ENCODE measurements around the gene NELL1.

NELL1 gene

DNA sequence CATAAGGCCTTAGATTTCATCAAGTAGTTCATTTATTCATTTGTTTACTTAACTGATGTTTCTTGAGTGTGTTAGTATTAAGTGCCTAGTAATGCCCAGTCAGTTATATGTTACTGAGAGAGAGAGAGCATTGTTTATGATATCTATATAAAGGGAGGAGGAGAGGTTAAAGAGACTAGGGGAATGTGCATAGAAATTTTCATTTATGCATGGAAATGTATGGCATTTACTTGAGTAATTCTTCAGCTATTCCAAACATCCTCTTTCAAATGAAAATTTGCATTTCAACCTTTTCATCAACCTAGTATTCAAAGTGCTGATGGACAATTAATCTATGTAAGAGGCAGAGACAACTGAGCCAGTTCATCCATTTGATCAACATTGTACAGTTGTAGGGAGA, 199.7 kb downstream of the NELL1 start:
- no peak for DNase-seq (ENCODE audit: low read depth in 4 of 4, low spot score in 1 of 4)

- no peak for DNase-seq (ENCODE audit: low read depth in 4 of 4, low spot score in 1 of 4)
Observed at GRCh38 chr11:20873054-20873453, 203.7 kb downstream of the NELL1 start.

GRCh38 chr11:20874358-20874757, 205.0 kb downstream of the NELL1 start:
- no peak for DNase-seq (ENCODE audit: low read depth in 4 of 4, low spot score in 1 of 4)

DNA sequence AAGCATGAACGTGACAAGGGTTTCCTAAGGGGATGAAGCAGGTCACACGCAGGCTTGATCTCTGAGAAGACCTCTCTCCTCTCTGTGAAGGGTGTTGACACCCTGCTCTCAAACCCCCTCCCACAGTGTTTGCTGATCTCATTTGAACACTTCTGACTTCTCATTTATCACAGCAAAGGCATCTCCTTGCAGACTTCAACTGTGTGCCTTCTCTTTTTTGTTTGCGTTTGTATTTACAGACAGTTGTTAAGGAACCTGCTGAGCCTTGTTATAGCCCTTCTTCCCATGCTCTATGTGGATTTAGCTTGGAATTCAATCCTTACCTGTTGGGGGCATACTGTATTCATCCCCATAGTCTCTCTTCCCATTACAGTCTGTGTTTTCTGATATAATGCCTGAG, 206.5 kb downstream of the NELL1 start:
- DNase-seq (ENCODE audit: low read depth in 4 of 4, low spot score in 1 of 4) = no peak

GRCh38 chr11:20876738-20877137, 207.4 kb downstream of the NELL1 start:
- no peak for DNase-seq (ENCODE audit: low read depth in 4 of 4, low spot score in 1 of 4)

DNA sequence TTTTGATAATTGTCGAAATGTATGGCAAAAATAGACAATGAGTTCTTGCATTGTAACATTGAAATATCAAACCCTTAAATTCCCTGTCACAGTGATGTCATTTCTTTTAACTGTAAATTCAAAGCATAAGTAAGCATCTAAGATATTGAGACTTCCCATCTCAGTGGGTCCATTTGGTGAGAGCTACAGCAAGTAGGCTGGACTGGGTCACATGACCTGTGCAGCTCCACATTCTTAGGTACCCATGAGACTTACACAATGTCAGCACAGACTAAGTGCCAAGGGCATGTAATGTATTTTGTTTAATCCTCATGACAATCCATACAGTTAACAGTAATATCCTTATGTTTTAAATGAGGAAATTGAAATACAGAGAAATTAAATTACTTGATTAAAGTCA, 210.7 kb downstream of the NELL1 start:
- DNase-seq (ENCODE audit: low read depth in 4 of 4, low spot score in 1 of 4) = no peak

- no peak for DNase-seq (ENCODE audit: low read depth in 4 of 4, low spot score in 1 of 4)
Observed at GRCh38 chr11:20881328-20882079, 212.1 kb downstream of the NELL1 start.

DNA sequence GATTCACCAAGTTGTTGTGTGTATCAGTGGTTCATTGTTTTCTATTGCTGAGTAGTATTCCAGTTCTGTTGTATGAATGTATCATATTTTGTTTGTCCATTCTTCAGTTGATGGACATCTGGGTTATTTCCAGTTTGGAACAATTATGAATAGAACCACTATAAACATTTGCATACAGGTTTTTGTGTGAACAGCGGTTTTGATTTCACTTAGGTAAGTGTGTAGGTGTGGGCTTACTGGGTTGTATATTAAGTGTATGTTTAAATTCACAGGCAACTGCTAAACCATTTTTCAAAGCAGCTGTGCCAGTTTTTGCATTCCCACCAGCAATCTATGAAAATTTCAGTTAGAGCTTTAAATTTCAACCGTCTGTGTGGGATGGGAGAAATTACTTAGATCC, 217.8 kb downstream of the NELL1 start:
- no peak for DNase-seq (ENCODE audit: low read depth in 4 of 4, low spot score in 1 of 4)

- no peak for DNase-seq (ENCODE audit: low read depth in 4 of 4, low spot score in 1 of 4)
Observed at GRCh38 chr11:20894296-20894695, 224.9 kb downstream of the NELL1 start.

DNA sequence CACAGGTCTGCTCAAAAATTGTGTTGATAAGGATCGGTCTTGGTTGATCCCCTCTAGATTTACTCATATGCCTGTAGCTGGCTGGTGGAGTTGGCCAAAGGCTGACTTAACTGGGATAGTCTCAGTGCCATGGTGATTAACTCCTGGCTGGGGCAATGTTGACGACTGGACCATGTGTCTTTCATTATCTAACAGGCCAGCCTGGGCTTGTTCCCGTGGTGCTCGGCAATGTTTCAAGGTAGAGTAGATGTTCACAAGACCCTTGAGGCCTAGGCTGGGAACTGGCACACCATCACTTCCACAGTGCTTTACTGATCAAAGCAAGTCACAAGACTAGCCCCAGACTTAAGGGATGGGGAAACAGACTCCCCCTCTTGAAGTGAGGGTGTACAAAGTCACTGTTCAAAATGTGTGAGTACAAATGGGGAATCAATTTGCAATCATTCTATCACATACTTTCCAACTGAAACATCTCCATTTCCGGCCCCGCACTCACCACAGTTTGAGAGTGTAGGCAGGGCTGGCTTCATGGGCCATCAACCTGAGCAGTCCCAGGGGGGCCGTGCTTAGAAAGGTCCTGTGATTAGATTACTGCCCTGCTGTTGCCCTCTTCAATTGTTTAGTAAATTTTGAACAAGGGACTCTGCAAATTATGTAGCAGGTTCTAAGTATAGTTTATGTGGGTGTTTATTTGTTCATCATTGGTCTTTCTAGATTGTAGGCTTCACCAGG, 240.8 kb downstream of the NELL1 start:
- DNase-seq (ENCODE audit: low read depth in 4 of 4, low spot score in 1 of 4) = no peak

DNA sequence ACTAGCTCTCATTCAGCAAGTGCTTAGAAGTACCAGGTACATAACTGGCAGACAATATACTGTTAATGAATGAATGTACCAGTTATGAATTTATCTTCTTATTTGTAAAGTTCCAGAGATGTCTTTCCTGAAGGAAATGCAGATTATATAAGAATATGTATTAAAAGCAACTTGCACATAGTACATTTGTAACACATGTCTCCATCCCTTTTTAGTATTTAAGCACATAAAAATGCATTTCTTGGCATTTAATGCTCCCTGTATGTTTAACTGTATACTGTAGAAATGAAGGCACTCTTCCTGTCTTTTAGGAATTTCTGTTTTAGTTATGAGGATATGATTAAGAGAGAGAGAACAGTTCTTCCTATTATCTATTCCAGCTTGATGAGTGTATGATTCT, 241.3 kb downstream of the NELL1 start:
- DNase-seq (ENCODE audit: low read depth in 4 of 4, low spot score in 1 of 4) = no peak

DNA sequence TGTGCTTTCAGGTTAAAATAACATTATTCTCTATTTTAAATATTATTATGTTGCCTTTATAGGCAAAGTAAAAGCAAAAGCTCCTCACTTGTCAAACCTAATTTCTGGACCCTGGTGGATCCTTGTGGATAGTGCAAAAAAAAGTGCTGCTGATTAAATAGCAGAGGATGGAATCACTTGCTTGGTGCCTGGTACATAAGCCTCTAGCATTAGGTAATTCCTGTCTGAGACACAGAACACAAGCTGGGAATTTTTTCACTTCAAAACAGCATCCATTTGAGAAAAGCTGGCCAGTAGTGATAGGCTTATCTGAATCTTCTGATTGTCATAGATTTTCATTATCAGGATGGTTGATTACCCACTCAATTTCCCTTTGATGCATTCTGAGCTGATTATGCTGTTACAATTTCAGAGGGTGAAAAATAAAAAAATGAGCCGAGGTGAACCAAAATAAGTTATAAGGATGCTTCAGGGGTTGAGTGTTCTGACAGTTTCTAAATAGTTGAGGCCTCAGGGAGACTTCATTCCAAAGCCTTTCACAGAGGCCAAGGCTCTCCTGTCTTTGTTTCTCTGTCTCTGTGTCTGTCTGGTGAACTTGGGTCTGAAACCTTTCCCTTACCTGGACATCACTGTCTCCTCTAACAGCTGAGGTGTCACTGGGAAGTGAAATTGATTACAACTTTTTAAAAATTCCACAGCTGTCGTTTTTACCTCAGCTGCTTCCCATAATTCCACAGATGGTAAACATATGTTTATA, 242.9 kb downstream of the NELL1 start:
- DNase-seq (ENCODE audit: low read depth in 4 of 4, low spot score in 1 of 4) = no peak

GRCh38 chr11:20912922-20913512, 243.6 kb downstream of the NELL1 start:
- DNase-seq (ENCODE audit: low read depth in 4 of 4, low spot score in 1 of 4) = no peak

GRCh38 chr11:20917306-20917705, 247.9 kb downstream of the NELL1 start:
- no peak for DNase-seq (ENCODE audit: low read depth in 4 of 4, low spot score in 1 of 4)

- DNase-seq (ENCODE audit: low read depth in 4 of 4, low spot score in 1 of 4) = no peak
Observed at GRCh38 chr11:20926799-20927540, 257.6 kb downstream of the NELL1 start.

DNA sequence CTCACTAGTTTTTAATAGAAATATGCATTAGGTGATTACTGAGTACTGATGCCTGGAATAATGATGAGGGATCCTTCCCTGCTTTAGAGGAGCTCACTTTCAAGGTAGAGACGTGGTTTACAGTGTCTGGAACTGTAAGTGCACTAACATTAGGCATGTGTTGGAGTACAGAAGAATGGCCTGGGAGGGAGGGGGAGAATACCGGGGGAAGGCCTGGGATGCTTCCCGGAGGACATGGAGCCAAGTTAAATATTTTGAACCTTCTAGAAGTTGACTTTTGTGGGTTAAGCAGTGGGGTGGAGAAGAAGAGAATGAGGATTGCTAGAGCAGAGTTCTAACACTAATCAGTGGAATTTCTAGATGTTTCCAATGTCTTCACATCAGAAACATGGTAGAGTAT, 261.6 kb downstream of the NELL1 start:
- no peak for DNase-seq (ENCODE audit: low read depth in 4 of 4, low spot score in 1 of 4)

DNA sequence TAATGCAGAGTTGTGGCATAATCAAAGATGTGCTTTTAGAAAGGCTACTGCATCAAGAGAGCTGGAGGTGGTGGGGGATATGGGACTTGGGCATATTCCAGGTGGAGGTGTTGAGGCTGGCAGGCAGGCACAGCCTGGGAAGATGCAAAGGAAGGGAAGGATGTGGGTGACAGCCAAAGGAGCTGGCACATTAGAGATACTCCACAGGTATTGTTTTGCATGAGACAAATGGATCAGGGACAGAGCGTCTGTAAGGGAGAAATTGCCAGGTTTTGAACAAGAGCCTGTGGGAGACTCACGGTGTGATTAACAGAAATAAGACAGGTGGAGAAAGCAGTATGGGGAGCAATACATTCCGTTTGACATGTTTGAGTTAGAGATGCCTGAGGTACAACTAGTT, 263.7 kb downstream of the NELL1 start:
- no peak for DNase-seq (ENCODE audit: low read depth in 4 of 4, low spot score in 1 of 4)

- no peak for DNase-seq (ENCODE audit: low read depth in 4 of 4, low spot score in 1 of 4)
Observed at GRCh38 chr11:20933958-20934357, 264.6 kb downstream of the NELL1 start.

GRCh38 chr11:20934516-20934915, 265.1 kb downstream of the NELL1 start:
- no peak for DNase-seq (ENCODE audit: low read depth in 4 of 4, low spot score in 1 of 4)

- no peak for DNase-seq (ENCODE audit: low read depth in 4 of 4, low spot score in 1 of 4)
Observed at GRCh38 chr11:20937826-20938225, 268.4 kb downstream of the NELL1 start.

GRCh38 chr11:20949585-20949984, 280.2 kb downstream of the NELL1 start:
- DNase-seq (ENCODE audit: low read depth in 4 of 4, low spot score in 1 of 4) = no peak

Measured in stimulated activated CD4-positive, alpha-beta T cell treated with anti-CD3 and anti-CD28 coated beads, Interleukin-1b, Interleukin-23, amount 100 ng/mL, for 24 hours (primary cell).